Fibroblast of lung (primary cell): ENCODE data around the gene CYP3A5.

Source experiments
- EZH2 ChIP-seq: IDR thresholded peaks from 2 replicates; pipeline ENCODE4 v1.5.1; 2012; ENCODE audit warnings: low read length, control low read depth, mild to moderate bottlenecking; ENCODE audit errors: missing control alignments
- TF ChIP-seq, protein P1 (sequence below), 2 donors: IDR thresholded peaks in 1 of 2; conservative IDR thresholded peaks in 1 of 2; 1 replicate in 1 of 2; 2 replicates in 1 of 2; pipeline ENCODE4 v1.5.1; 2011 to 2012; ENCODE audit warnings: low read length in 2 of 2, control low read depth in 1 of 2, inconsistent platforms in 1 of 2, low read depth in 1 of 2, mild to moderate bottlenecking in 1 of 2

GRCh38 chr7:99631295-99632109, 48.3 kb downstream of the CYP3A5 start:
- no peak for TF ChIP-seq EZH2
- TF ChIP-seq, protein P1, sequence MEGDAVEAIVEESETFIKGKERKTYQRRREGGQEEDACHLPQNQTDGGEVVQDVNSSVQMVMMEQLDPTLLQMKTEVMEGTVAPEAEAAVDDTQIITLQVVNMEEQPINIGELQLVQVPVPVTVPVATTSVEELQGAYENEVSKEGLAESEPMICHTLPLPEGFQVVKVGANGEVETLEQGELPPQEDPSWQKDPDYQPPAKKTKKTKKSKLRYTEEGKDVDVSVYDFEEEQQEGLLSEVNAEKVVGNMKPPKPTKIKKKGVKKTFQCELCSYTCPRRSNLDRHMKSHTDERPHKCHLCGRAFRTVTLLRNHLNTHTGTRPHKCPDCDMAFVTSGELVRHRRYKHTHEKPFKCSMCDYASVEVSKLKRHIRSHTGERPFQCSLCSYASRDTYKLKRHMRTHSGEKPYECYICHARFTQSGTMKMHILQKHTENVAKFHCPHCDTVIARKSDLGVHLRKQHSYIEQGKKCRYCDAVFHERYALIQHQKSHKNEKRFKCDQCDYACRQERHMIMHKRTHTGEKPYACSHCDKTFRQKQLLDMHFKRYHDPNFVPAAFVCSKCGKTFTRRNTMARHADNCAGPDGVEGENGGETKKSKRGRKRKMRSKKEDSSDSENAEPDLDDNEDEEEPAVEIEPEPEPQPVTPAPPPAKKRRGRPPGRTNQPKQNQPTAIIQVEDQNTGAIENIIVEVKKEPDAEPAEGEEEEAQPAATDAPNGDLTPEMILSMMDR (conservative IDR thresholded peaks at IDR 0.05 in 1 of 2, IDR thresholded peaks at IDR 0.05 in 1 of 2; ENCODE audit: low read depth in 1 of 2, low read length in 2 of 2): peak; percentile 14 to 18
